ENCODE results near the gene OPTC. TPM values are rescaled to one million over a fixed set of nuclear protein-coding genes. Genes with fewer than 3 reads are reported as not detected.
A peak's percentile ranks its signal among the peaks of the same experiment; 100 is the strongest.

The OPTC gene
- total and polyA plus RNA-seq, 2 of the 8 experiments (the other 6 are each of a cell fraction or from before 2014, with no cell fraction given) = 1.1 to 4.0 TPM

DNA sequence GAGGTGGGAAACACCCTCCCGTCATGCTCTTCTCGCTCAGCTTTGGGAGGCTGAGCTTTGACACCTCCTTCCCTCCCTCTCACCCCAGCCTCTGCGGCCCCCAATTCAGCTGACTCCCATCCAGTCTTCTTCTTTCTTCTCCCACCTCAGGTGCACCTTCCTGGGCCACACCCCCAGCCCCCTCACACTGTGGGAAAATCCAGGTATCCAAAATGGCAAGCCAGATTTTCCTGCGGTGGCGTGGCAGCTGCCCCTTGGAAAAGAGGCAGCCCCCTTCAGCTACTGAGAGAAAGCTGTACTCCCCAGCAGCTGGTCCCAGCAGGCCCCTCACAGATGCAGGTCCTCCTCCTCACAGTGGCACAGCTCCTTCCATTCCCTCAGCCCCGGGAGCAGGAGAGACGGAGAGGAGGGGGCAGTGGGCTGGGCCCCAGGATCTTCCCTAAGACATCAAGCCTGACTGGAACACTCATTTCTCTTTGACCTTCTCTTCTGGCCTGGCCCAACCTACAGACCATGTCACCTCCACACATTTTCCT, 61.6 kb downstream of the OPTC start:
- CTCF ChIA-PET (ENCODE audit: partially characterized antibody) = interaction anchor here (0.6 to 3.5 kb wide), 15 partner anchors 10 to 516 kb away, joined by 3 to 13 read pairs (median 4); no protein-coding TSS in a partner anchor
- peak overlapping the region; percentile 98 for H2BK20ac ChIP-seq (ENCODE audit: low read length)
- no peak overlapping the region for H3K9ac ChIP-seq (replicated peaks in 1 of 4; ENCODE audit: extremely low read depth in 1 of 4, low read depth in 3 of 4, low read length in 3 of 4)
- H3K27ac ChIP-seq (ENCODE audit: low read depth, low read length) = no peak overlapping the region
- H3K23ac ChIP-seq (ENCODE audit: insufficient read length) = no peak overlapping the region
- peak overlapping the region; percentile 51 to 52; a peak in 2 of 4 replicates for H3K4me2 ChIP-seq (ENCODE audit: insufficient read depth in 1 of 2, low read depth in 2 of 2, low read length in 2 of 2)
- H3K14ac ChIP-seq (ENCODE audit: insufficient read length) = no peak overlapping the region
- H4K20me1 ChIP-seq (replicated peaks in 1 of 2; ENCODE audit: control insufficient read depth in 1 of 2, insufficient read depth in 2 of 2, low read length in 2 of 2) = no peaks in the 10 kb centered on the region
- H3K4me1 ChIP-seq (replicated peaks in 1 of 4; ENCODE audit: control insufficient read depth in 3 of 4, insufficient read depth in 4 of 4, low read length in 3 of 4) = peaks cover 4 to 18% (median 15%) of the 10 kb centered on the region in 4 experiments
- no peak overlapping the region for H2BK120ac ChIP-seq (replicated peaks; ENCODE audit: low read depth, low read length)
- no peaks in the 10 kb centered on the region for H3K23me2 ChIP-seq (ENCODE audit: low read depth, low read length)
- H3K9me3 ChIP-seq (ENCODE audit: insufficient read depth in 2 of 2, low read depth in 1 of 2, low read length in 1 of 2) = no peaks in the 10 kb centered on the region
- no peak for FAIRE-seq
- H3K4me3 ChIP-seq (ENCODE audit: extremely low read depth in 1 of 4, insufficient read depth in 2 of 4, low read depth in 3 of 4, low read length in 4 of 4) = 0 out of 8 replicates have a peak overlapping the region, but pooled peaks of 1 of the 4 experiments have one; percentile 21
- H3K18ac ChIP-seq (ENCODE audit: extremely low read depth, low read length) = peak overlapping the region; percentile 92
- H2AK5ac ChIP-seq (ENCODE audit: low read depth, low read length) = peak overlapping the region; percentile 85
- peak overlapping the region; percentile 93; the same call in 1 of the 2 replicates for H2BK5ac ChIP-seq (ENCODE audit: low read depth, low read length)
- H3K79me1 ChIP-seq (ENCODE audit: low read depth, low read length) = no peaks in the 10 kb centered on the region
- H2AFZ ChIP-seq (ENCODE audit: low read length) = peak overlapping the region; percentile 24; the same call in 1 of the 2 replicates
- peak overlapping the region; percentile 46; the same call in 1 of the 2 replicates for H2BK15ac ChIP-seq (ENCODE audit: low read length)
- H3K27me3 ChIP-seq (replicated peaks in 1 of 4; ENCODE audit: control insufficient read depth in 3 of 4, extremely low read depth in 1 of 4, insufficient read depth in 3 of 4, low read length in 3 of 4) = no peaks in the 10 kb centered on the region
- POLR2A ChIA-PET (ENCODE audit: partially characterized antibody) = interaction anchor here (0.7 to 1.6 kb wide), 7 partner anchors 10 to 47 kb away, joined by 3 to 5 read pairs (median 3); no protein-coding TSS in a partner anchor
- 67% methylated on average over 4 of the region's 7 CpGs; no CpG with 5 or more reads in 1 of the 2 experiments for WGBS, 2 experiments (ENCODE audit: extremely low coverage in 1 of 2, insufficient coverage in 1 of 2, insufficient read length in 1 of 2, insufficient replicate concordance in 2 of 2, low coverage in 1 of 2, low lambda C conversion rate in 2 of 2, missing lambda C conversion rate in 1 of 2)
- H3K79me2 ChIP-seq (ENCODE audit: control insufficient read depth in 1 of 2, insufficient read depth in 2 of 2, low read length in 2 of 2) = no peaks in the 10 kb centered on the region
- no peak overlapping the region for H3K56ac ChIP-seq (replicated peaks; ENCODE audit: insufficient read length, low read depth, low read length)
- no peaks in the 10 kb centered on the region for H3K36me3 ChIP-seq (ENCODE audit: control insufficient read depth in 2 of 4, insufficient read depth in 4 of 4, low read length in 3 of 4)
- no peak for DNase-seq (ENCODE audit: low read depth in 1 of 2, low spot score in 2 of 2)
- peak overlapping the region; percentile 100 for H2BK12ac ChIP-seq (ENCODE audit: low read depth, low read length)
- peak overlapping the region; percentile 75 for H4K91ac ChIP-seq (replicated peaks; ENCODE audit: insufficient read length, low read length)
- H4K8ac ChIP-seq (ENCODE audit: extremely low read depth, insufficient read depth, low read length) = peak overlapping the region; percentile 39; the same call in 1 of the 2 replicates
- H4K5ac ChIP-seq (ENCODE audit: insufficient read length, low read depth, low read length) = no peak overlapping the region
- peak overlapping the region; percentile 8 for H3K4ac ChIP-seq (replicated peaks; ENCODE audit: insufficient read length, low read depth, low read length)
- TF ChIP-seq SAP30 (IDR thresholded peaks at IDR 0.05; ENCODE audit: insufficient read depth, insufficient replicate concordance, low read length) (no peak), E2F6 (IDR thresholded peaks at IDR 0.05) (peak; percentile 48), MAX (IDR thresholded peaks at IDR 0.05) (peak; percentile 0; the same call in 1 of the 2 replicates), SIRT6 (IDR thresholded peaks at IDR 0.05; ENCODE audit: low read length) (no peak)
